IPS-NIHi7 (cell line): ENCODE measurements around the gene TAPBP.
"Not testable (repeated sequence)": the region's sequence is repeated elsewhere in the genome, so short reads cannot be mapped to it uniquely, and the experiment has no call there.

ENCODE experiments used
- DNase-seq: peaks from one replicate; pipeline ENCODE4 v3.0.0; 2012; ENCODE audit warnings: mixed read lengths; ENCODE audit errors: extremely low spot score

The TAPBP gene

GRCh38 chr6:33297956-33298772 is 15.7 kb downstream of the TAPBP start:
- peak; percentile 82 for DNase-seq

- DNase-seq: peak; percentile 82
Measured at GRCh38 chr6:33297406-33297955, 16.4 kb downstream of the TAPBP start.

- DNase-seq: no peak
Measured at GRCh38 chr6:33296797-33297405, 17.0 kb downstream of the TAPBP start.

GRCh38 chr6:33295621-33296369 is 18.1 kb downstream of the TAPBP start:
- no peak for DNase-seq

GRCh38 chr6:33294086-33294823 is 19.6 kb downstream of the TAPBP start:
- no peak for DNase-seq

- no peak for DNase-seq
Measured at GRCh38 chr6:33292996-33293682, 20.7 kb downstream of the TAPBP start.

GRCh38 chr6:33290459-33290858 is 23.4 kb downstream of the TAPBP start:
- no peak for DNase-seq

- DNase-seq: no peak
Measured at GRCh38 chr6:33289784-33290315, 24.0 kb downstream of the TAPBP start.

- DNase-seq: peak; percentile 89
Measured at GRCh38 chr6:33288921-33289783, 24.7 kb downstream of the TAPBP start, which contains the start of the genes PFDN6 and WDR46. PFDN6 (plus strand) TSS chr6:33289601; CDS start chr6:33289857, 256 bp downstream. WDR46 (minus strand) TSS chr6:33289239; CDS start chr6:33289170, 69 bp downstream.

- no peak for DNase-seq
Measured at GRCh38 chr6:33288141-33288920, 25.5 kb downstream of the TAPBP start.

GRCh38 chr6:33286946-33287914 is 26.6 kb downstream of the TAPBP start:
- no peak for DNase-seq

- not testable (repeated sequence) for DNase-seq
Measured at GRCh38 chr6:33285214-33285613, 28.7 kb downstream of the TAPBP start.

- no peak for DNase-seq
Measured at GRCh38 chr6:33280539-33280938, 33.3 kb downstream of the TAPBP start.

- peak; percentile 75 for DNase-seq
Measured at GRCh38 chr6:33279971-33280511, 33.8 kb downstream of the TAPBP start.

GRCh38 chr6:33279257-33279695 is 34.6 kb downstream of the TAPBP start:
- no peak for DNase-seq

GRCh38 chr6:33278810-33279209 is 35.1 kb downstream of the TAPBP start:
- no peak for DNase-seq

- DNase-seq: no peak
Measured at GRCh38 chr6:33278392-33278741, 35.5 kb downstream of the TAPBP start.
